Large intestine (tissue), 3 donors: Measurements from ENCODE around the gene KIF9. TPM values are rescaled to one million over a fixed set of nuclear protein-coding genes. Genes with fewer than 3 reads are reported as not detected.
"Not testable (repeated sequence)": the region's sequence is repeated elsewhere in the genome, so short reads cannot be mapped to it uniquely, and the experiment has no call there.

Experiments
- DNase-seq, 2 donors: peaks; one replicate each; pipeline versions ENCODE4 v3.0.0 to v3.0.0-alpha.2; 2013
- H3K27ac ChIP-seq: one replicate; pipeline ENCODE4 v1.5.1; 2013; ENCODE audit warnings: low read length
- H3K27me3 ChIP-seq: 2 replicates; pipeline ENCODE4 v1.6.1; 2013; ENCODE audit warnings: low read length; ENCODE audit not compliant: control insufficient read depth, insufficient read depth
- H3K36me3 ChIP-seq: 2 replicates; pipeline ENCODE4 v1.6.1; 2013; ENCODE audit warnings: low read length; ENCODE audit not compliant: control insufficient read depth, insufficient read depth
- H3K4me1 ChIP-seq: one replicate; pipeline ENCODE4 v1.6.1; 2013; ENCODE audit warnings: low read length; ENCODE audit not compliant: control insufficient read depth, insufficient read depth
- H3K4me3 ChIP-seq: one replicate; pipeline ENCODE4 v1.5.1; 2013; ENCODE audit warnings: low read length
- H3K9me3 ChIP-seq: one replicate; pipeline ENCODE4 v1.6.1; 2013; ENCODE audit warnings: mild to moderate bottlenecking, low read depth, low read length, moderate library complexity; ENCODE audit not compliant: control insufficient read depth
- WGBS: methylation state at CpG from one replicate; pipeline ENCODE4 v1.1.5; 2013; ENCODE audit warnings: low lambda C conversion rate; ENCODE audit not compliant: insufficient coverage; 5-methylcytosine and 5-hydroxymethylcytosine counted together
- polyA plus RNA-seq: library from polyadenylated mRNA; unstranded; fragments of 120-200 nt; gene quantifications from one replicate; pipeline ENCODE4 v1.2.1, GENCODE V29; 2013

Gene KIF9
- polyA plus RNA-seq, 1 donor, result 11.2 TPM

GRCh38 chr3:47227678-47228077 lies 54.9 kb downstream of the KIF9 start:
- no peak overlapping the region for H3K4me3 ChIP-seq
- no peak for DNase-seq
- no peak overlapping the region for H3K27ac ChIP-seq
- no peaks in the 10 kb centered on the region for H3K36me3 ChIP-seq
- H3K4me1 ChIP-seq, result no peaks in the 10 kb centered on the region
- H3K27me3 ChIP-seq, result no peaks in the 10 kb centered on the region
- no CpG with 5 or more reads among the region's 7 CpGs for WGBS
- H3K9me3 ChIP-seq, result no peaks in the 10 kb centered on the region

- no peaks in the 10 kb centered on the region for H3K27me3 ChIP-seq
- DNase-seq, result no peak
- WGBS, result 92% methylated on average over 2 of the region's 5 CpGs
- H3K27ac ChIP-seq, result no peak overlapping the region
- no peaks in the 10 kb centered on the region for H3K36me3 ChIP-seq
- no peaks in the 10 kb centered on the region for H3K4me1 ChIP-seq
- H3K9me3 ChIP-seq, result no peaks in the 10 kb centered on the region
- H3K4me3 ChIP-seq, result no peak overlapping the region
Observed at GRCh38 chr3:47225310-47225906, 57.2 kb downstream of the KIF9 start.

GRCh38 chr3:47223755-47224154 lies 58.8 kb downstream of the KIF9 start:
- no peaks in the 10 kb centered on the region for H3K27me3 ChIP-seq
- H3K4me3 ChIP-seq, result no peak overlapping the region
- H3K36me3 ChIP-seq, result no peaks in the 10 kb centered on the region
- no peak for DNase-seq
- H3K4me1 ChIP-seq, result no peaks in the 10 kb centered on the region
- 65% methylated on average over 2 of the region's 3 CpGs for WGBS
- H3K9me3 ChIP-seq, result no peaks in the 10 kb centered on the region
- H3K27ac ChIP-seq, result no peak overlapping the region

GRCh38 chr3:47221798-47222197 lies 60.8 kb downstream of the KIF9 start:
- Histone ChIP-seq H3K36me3 (no peaks in the 10 kb centered on the region), H3K4me1 (no peaks in the 10 kb centered on the region), H3K27me3 (no peaks in the 10 kb centered on the region), H3K9me3 (no peaks in the 10 kb centered on the region), H3K27ac (no peak overlapping the region), H3K4me3 (no peak overlapping the region)
- no peak for DNase-seq
- WGBS, result 13% methylated on average over 1 of the region's 1 CpG

GRCh38 chr3:47210863-47211405 lies 71.7 kb downstream of the KIF9 start:
- H3K36me3 ChIP-seq, result no peaks in the 10 kb centered on the region
- H3K4me1 ChIP-seq, result no peaks in the 10 kb centered on the region
- WGBS, result 90% methylated on average over 2 of the region's 3 CpGs
- H3K27me3 ChIP-seq, result no peaks in the 10 kb centered on the region
- DNase-seq, result no peak
- no peak overlapping the region for H3K4me3 ChIP-seq
- no peak overlapping the region for H3K27ac ChIP-seq
- H3K9me3 ChIP-seq, result no peaks in the 10 kb centered on the region

GRCh38 chr3:47206022-47206421 lies 76.6 kb downstream of the KIF9 start:
- H3K4me3 ChIP-seq, H3K27ac ChIP-seq, H3K36me3 ChIP-seq, H3K9me3 ChIP-seq, H3K4me1 ChIP-seq, H3K27me3 ChIP-seq, DNase-seq: not testable (repeated sequence)
- WGBS, result no CpG with 5 or more reads among the region's 5 CpGs

- Histone ChIP-seq H3K27ac (no peak overlapping the region), H3K36me3 (no peaks in the 10 kb centered on the region), H3K4me3 (no peak overlapping the region), H3K4me1 (no peaks in the 10 kb centered on the region), H3K9me3 (no peaks in the 10 kb centered on the region), H3K27me3 (no peaks in the 10 kb centered on the region)
- DNase-seq, result no peak
Observed at GRCh38 chr3:47204875-47205274, 77.7 kb downstream of the KIF9 start.

- Histone ChIP-seq H3K4me3 (no peak overlapping the region), H3K4me1 (no peaks in the 10 kb centered on the region), H3K27ac (no peak overlapping the region), H3K9me3 (no peaks in the 10 kb centered on the region), H3K36me3 (no peaks in the 10 kb centered on the region), H3K27me3 (no peaks in the 10 kb centered on the region)
- WGBS, result no CpG with 5 or more reads among the region's 3 CpGs
- DNase-seq, result no peak
Observed at GRCh38 chr3:47202542-47202941, 80.1 kb downstream of the KIF9 start.

- Histone ChIP-seq H3K9me3 (no peaks in the 10 kb centered on the region), H3K27me3 (no peaks in the 10 kb centered on the region), H3K36me3 (no peaks in the 10 kb centered on the region), H3K4me1 (no peaks in the 10 kb centered on the region), H3K4me3 (no peak overlapping the region), H3K27ac (no peak overlapping the region)
- DNase-seq, result no peak
- no CpG with 5 or more reads among the region's 3 CpGs for WGBS
Observed at GRCh38 chr3:47197287-47197686, 85.3 kb downstream of the KIF9 start.

GRCh38 chr3:47194994-47195393 lies 87.6 kb downstream of the KIF9 start:
- Histone ChIP-seq H3K4me1 (no peaks in the 10 kb centered on the region), H3K4me3 (no peak overlapping the region), H3K9me3 (no peaks in the 10 kb centered on the region), H3K36me3 (no peaks in the 10 kb centered on the region), H3K27me3 (no peaks in the 10 kb centered on the region), H3K27ac (no peak overlapping the region)
- WGBS, result no CpG with 5 or more reads among the region's 2 CpGs
- no peak for DNase-seq
